KBM-7 (cell line): Measurements from ENCODE around the gene CXCL5.

Source experiments
- DNase-seq: peaks from one replicate; pipeline ENCODE4 v3.0.0-alpha.2; 2015
- in situ Hi-C: fragments of 300-500 bp; cut with MboI; formaldehyde crosslinking; loops from 2 replicates; pipeline ENCODE4 v1.14.3; 2020; ENCODE audit warnings: low sequenced_read_pairs, low pct_unique_long_range_greater_than_20kb, mixed read lengths

The CXCL5 gene

DNA sequence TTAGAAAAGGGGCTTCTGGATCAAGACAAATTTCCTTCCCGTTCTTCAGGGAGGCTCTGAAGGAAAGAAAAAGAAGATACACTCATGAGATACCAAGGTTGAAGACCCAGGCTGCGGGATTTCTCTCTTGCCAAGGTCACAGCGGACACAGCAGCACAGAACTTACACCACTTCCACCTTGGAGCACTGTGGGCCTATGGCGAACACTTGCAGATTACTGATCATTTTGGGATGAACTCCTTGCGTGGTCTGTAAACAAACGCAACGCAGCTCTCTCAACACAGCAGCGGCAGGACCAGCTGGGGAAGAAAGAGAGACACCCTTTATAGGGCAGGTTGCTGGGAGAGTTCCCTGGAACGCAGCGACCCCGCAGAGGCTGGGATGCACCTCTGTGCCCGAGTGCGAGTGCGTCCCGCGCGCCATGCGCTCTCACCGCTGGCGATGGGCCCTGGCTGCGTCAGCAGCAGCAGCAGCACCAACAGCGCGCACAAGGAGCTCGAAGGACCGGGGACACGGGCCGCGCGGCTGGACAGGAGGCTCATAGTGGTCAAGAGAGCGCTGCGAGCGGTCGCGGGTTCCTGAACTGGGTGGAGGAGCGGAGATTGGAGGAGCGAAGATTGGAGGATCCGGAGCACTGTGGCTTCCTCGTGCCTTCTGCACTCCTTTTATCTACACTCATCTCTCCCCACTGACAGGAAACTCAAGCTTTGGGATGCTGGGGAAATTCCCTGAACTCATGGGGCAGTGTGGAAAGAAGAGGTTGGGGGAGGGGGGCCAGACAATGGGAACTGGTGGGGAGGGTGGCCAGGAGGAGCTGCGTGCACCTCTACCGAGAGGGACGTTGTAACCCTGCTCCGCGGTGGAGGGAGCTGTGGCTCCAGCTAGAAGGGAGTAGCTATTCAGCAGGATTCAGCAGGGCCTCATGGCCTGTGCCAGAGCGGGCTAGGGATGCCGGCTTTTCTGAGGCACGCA is at the start of gene CXCL5:
CXCL5 (minus strand) TSS at position 638 of the 972 bp plus-strand sequence; CDS start at position 542, 96 bp downstream.
- in situ Hi-C loops = no loop called here
- DNase-seq = no peak

DNA sequence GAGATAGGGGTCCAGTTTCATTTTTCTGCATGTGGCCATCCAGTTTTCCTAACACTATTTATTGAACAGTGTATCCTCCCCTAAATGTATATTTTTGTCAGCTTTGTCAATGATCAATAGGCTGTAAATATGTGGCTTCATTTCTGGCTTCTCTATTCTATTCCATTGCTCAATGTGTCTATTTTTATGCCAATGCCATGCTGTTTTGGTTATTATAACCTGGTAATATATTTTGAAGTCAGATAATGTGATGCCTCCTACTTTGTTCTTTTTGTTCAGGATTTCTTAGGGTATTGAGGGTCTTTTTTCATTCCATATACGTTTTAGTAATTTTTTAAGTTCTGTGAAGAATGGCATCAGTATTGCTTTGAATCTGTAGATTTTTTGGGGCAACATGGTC is 48.7 kb upstream of the CXCL5 start:
- DNase-seq = no peak
- in situ Hi-C loops = no loop called here

DNA sequence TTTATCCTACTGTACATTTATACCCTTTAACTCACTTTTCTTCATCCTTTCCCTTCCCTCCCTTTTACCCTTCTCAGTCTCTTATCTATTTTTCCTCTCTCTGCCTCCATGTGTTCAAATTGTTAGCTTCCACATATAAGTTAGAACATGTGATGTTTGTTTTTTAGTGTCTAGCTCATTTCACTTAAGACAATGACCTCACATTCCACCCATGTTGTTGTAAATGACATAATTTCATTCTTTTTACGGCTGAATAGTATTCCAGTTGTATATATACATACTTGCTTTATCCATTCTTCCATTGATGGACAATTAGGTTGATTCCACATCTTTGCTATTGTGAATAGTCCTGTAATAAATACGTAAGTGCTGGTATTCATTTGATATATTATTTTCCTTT is 47.3 kb upstream of the CXCL5 start:
- DNase-seq = no peak
- in situ Hi-C loops = no loop called here

DNA sequence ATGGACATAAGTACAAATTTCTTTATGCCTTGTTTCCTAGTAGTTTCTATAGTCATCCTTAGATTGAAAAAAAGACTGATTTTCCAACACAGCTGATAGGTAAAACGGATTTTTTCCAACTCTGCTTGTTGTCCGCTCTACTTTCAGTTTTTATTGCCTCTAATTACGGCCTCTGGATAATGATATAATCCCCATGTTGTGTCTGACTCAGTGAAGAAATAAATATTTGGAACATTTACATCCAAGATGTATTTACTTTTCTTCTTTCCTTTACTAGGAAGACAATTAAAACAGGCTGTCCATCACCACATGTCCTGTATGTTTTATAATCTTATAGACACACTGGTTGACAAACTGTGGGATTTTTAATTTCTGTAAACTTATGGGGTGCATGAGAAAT is 46.8 kb upstream of the CXCL5 start:
- in situ Hi-C loops = no loop called here
- DNase-seq = no peak

DNA sequence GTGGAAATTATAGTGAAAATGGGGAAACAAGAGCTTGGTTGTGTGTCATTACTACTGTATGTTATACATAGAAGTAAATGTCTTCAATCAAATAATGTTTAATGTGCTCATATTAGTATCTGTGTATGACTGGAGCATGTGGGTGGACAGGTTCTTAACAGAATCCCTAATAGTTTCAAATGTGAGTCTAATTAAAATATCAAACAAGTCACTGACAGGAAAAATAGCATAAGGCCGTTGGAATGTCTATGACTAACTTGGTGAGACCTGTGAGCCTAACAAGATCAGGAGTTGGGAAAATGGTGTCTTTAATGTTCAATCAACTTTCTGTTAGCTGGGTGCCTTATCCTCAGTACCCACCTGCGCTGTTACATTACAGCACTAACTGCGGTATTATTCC is 46.2 kb upstream of the CXCL5 start:
- DNase-seq = no peak
- in situ Hi-C loops = no loop called here

DNA sequence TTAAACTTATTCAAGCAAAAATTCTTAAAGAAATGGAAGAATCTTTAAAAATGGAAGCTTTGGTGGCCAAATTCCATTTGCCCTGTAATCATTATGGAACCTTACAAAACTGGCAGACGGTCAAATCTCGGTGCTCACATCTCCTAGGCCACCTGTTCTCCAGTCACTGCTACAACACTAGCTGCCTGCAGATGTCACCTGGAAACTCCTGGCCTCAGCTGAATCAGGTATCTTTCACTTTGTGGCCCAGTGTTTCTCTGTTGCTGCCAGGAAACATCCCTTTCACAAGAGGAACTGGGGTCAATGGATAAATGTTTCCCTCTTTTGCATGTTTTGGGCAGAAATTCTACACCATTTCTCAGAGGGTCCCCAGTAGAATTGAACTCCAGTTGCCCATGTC is 44.2 kb upstream of the CXCL5 start:
- in situ Hi-C loops = no loop called here

DNA sequence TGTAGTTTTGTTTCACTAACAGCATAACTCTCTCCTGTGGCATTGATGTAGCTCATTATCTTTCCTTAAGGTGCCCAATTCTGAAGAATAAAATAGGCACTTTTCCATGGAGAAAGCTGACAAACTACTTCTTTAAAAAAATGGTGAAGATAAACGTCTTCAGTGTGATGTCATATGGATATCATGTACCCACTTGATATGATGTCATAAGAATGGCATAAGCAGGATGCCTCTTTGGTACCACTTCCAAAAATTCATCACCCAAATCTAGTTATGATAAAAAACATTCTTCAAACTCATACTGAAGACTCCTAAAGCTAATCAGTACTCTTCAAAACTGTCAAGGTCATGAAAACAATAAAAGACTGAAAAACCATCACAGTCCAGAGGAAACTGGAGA is 42.9 kb upstream of the CXCL5 start:
- in situ Hi-C loops = no loop called here

More for the DNA sequence above, 44.2 kb upstream of the CXCL5 start:
- no peak for DNase-seq

DNA sequence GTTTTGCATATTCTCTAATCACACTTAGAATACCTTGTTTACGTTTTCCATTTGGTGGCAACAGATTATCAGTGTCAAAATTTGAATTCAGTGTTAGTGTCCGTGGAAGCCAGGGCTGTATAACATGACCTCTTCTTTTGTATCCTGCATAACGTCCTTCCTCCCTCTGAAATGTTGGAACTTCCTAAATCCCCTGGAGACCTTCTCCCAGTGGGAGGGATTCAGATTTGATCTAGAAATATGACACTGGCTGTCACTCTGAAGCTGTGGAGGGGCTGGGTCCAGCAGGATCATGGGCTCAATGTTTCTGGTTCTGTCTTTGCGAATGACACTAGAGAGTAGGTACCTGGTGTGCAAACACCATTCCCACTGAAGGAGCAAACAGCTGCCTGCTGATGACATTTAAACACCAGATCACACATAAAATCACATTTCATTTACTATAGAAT is 40.9 kb upstream of the CXCL5 start:
- in situ Hi-C loops = no loop called here
- no peak for DNase-seq

More for the DNA sequence above, 42.9 kb upstream of the CXCL5 start:
- DNase-seq = no peak

DNA sequence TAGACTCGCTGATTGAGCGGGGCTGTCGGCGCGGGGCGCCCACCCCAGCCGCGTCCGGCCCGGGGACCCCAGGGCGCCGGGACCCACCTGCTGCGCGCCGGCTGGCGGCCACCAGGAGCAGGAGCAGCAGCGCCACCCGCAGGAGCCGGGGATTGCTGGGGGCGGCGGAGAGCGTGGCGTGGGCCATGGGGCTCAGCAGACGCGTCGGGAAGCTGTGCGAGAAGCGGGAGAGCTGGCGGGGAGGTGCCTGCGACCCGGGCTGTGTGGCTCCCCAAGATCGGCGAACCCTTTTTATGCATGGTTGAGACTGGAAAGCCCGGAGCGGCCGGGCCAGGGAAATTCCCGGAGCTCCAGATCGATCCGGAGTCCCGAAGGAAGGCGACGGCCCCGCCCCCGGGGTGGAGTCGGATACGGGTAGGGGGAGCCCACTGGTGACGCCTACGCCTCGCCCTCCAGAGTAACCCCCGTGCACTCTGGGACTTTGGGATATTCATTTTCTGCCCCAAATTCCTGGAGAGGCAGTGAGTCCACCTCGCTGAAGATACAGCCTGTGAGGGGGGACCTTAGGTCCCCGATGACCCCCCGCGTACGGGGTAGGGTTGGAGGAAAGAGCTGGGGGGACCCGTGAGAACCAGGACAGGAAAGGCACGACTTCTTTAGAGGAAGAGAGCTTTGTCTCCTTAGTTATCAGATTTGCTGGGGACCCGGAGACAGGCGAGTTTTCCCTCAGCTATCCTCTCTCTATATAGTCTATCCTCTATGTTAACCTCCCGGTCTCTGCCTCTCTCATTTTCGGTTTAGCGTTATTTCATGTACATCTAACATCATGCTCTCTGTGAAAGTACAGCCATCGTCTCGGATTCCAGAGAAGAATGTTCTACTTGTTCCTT is 40.2 kb upstream of the CXCL5 start, which contains the start of gene CXCL3:
CXCL3 (minus strand) TSS at position 265 of the 890 bp plus-strand sequence; CDS start at position 187, 78 bp downstream.
- peak; percentile 71 for DNase-seq
- in situ Hi-C loops = no loop called here

DNA sequence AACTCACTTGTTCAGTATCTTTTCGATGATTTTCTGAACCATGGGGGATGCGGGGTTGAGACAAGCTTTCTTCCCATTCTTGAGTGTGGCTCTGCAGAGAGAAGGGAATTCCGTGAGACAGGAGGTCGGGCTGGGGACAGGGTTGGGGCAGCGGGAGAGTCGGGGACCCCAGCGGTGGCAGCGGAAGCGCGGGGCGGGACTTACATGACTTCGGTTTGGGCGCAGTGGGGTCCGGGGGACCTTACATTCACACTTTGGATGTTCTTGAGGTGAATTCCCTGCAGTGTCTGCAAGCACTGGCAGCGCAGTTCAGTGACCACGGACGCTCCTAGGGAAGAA is 39.6 kb upstream of the CXCL5 start:
- in situ Hi-C loops = no loop called here
- peak; percentile 46 for DNase-seq

DNA sequence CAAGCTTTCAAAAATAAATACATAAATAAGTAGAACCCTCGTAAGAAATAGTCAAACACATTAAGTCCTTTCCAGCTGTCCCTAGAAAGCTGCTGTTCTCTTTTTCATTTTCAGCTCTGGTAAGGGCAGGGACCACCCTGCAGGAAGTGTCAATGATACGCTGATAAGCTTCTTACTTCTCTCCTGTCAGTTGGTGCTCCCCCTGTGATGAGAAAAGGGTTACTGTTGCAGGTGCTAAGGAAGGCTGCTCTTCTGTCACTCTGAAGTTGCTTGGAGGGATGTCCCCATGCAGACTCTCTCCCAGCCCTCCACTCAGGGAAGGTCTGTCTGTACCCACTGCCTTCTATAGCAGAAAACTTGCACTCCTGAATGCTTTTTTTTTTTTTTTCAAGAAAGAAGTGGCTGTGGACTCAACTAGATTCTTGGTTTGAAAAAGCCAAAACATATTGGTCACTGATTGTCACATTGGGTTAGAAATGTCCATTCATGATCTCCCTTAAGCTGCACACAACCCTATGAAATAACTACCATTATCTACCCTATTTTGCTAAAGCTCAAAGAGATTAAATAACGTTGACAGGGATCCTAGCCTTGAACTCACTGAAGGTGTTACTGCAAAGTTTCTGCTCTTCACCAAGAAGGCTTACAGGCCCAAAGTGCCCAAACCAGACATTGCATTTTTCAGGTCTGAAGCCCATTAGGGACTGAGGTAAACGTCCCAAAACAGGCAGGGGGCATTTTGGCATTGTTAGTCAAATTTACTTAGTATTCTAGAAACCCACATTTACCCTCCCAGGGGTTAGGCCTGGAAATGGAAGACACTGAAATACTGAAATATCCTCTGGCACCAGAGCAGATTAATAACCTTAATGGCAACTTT is 38.8 kb upstream of the CXCL5 start:
- no peak for DNase-seq
- in situ Hi-C loops = no loop called here

DNA sequence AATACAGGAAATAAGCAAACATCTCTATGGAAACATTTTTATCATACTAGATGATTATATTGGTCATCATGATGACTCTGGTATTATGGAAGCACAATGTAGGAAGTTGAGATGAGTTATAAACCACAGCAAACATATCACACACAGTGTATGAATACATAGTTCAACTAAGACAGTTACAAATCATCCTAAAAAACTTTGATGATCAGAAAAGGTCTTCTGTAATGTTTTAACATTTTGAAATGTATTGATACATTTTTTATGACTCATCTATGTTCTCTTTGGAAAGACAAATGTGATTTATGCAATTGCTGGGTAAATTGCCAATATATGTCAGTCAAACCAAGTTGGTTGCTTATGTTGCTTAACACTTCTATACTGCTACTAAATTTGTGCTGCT is 35.3 kb upstream of the CXCL5 start:
- in situ Hi-C loops = no loop called here

DNA sequence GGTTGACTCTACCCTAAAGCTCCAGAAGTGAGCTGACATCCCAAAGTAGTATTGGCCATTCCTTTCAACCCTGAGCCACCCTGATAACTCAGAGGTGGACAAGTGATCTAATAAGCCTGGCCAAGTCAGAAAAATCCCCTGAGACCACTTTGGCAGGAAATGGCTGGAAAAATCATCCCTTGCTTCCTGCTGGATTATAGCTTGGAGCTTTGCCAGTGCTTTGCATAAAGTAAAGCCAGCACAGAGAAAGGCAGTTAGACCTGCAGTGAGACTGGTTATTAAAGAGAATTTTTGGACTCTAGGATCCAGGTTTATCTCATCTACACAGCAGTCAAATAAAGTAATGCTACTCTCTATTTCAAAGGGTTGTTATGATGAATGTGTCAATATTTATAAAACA is 33.6 kb upstream of the CXCL5 start:
- no peak for DNase-seq
- in situ Hi-C loops = no loop called here

More for the DNA sequence above, 35.3 kb upstream of the CXCL5 start:
- DNase-seq = no peak

DNA sequence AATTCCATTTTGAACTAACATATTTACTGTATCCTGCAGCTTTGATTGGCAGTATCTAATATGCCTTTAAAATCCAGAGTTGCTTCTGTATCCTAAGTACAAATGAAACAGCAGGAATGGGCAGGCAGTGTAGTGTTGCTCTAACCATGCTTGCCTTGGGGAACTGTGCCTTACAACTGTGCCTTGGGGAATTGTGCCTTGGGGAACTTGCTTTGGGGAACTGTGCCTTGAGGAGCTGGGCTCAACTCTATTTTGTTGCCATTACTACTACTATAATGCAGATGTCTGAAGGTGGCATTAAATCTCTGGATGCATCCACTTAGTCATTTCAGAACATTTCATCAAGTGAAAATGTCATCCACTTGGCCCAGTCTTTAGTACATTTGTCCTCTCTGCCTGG is 33.1 kb upstream of the CXCL5 start:
- no peak for DNase-seq
- in situ Hi-C loops = no loop called here

DNA sequence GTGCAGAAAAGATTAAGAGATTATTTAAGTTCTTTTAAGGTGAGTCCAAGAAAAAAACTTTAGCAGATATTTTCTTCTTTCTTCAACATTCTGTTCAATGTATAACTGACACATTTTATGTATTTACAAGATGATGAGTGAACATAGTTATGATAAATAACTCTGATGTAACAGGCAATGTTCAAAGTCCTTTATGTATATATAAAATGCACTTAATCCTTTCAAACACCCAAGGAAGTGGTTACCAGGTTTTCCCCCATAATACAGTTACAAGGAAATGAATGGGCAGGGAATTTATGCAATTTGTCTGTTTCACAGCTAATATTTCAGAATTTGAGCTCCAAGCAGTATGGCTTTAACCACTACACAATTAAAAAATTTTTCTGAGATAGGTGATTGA is 31.8 kb upstream of the CXCL5 start:
- in situ Hi-C loops = no loop called here
- no peak for DNase-seq

DNA sequence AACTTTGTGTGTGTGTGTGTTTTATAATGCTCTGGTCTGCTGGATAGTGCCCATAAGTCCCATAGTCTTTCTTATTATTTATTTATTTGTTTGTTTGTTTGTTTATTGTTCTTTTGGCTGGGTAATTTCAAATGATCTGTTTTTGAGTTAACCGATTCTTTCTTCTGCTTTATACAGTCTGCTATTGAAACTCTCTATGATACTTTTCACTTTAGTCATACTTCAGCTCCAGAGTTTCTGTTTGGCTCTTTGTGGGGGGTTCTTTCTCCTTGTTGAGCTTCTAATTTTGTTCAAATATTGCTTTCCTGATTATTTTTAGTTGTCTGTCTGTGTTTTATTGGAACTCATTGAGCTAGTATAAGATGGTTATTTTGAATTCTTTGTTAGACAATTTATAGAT is 30.0 kb upstream of the CXCL5 start:
- in situ Hi-C loops = no loop called here
- no peak for DNase-seq

DNA sequence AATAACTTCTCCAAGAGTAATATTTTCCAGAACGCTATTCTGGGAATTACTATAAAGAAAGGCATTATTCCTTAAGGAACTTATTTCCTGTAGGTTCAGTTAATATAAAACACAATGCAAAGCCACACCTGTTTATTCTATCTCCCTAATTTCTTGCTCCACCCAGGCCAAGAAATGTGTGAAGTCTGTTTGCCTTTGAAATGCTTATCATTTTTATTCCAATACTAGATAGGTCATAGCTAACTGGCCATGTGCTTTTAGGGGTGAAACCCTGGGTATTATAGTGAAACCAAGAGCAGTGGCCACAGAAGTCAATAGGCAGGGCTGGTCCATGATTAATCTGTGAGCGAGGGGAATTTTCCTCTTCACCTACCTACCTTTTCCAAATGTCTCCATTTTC is 25.2 kb upstream of the CXCL5 start:
- in situ Hi-C loops = no loop called here
- DNase-seq = no peak

DNA sequence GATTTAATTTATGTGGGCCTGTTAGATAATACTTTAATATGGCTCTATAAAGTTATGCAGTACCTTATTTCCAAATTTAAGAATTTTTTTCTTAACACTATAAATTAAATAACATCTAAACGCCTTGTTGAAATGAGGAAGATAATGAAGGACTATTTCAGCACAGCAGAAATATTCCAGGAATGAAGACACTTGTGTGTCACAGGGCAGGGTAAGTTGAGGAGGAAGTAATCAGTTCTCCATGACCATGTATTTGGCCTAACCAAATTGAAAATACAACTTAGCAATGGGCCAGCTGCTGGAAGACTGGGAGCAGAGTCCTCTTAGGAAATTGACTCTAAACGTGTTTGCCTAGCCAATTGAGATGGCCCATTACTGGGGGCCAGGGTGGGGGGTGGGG is 23.1 kb upstream of the CXCL5 start:
- no peak for DNase-seq
- in situ Hi-C loops = no loop called here

DNA sequence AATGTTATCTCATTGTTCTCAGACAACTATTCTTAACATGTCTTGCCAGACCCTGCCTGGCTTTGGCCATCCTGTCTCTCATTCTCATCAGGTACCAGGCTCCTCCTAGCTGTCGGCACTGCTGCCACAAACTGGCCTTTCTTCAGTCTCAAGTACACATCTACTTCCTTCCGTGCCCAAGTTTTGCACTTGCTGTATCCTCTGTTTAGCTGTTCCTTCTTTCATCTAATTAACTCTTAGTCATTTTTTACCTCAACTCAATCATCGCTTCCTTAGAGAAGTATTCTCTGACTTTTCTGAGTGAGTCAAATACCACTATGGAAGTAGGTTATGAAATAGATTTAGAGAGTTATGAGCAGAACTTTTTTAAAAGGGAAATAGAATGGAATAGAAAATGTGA is 20.3 kb upstream of the CXCL5 start:
- in situ Hi-C loops = no loop called here
- DNase-seq = peak; percentile 24
